HepG2 (cell line): ENCODE data around the gene STMN1. TPM values are rescaled to one million over a fixed set of nuclear protein-coding genes. Genes with fewer than 3 reads are reported as not detected.

ENCODE experiments used
- EEA1 ChIP-seq: sonication (generic); formaldehyde crosslinking; IDR thresholded peaks from 2 replicates; pipeline ENCODE4 v1.5.1; 2020; ENCODE audit warnings: mild to moderate bottlenecking, missing genetic modification reagents, borderline replicate concordance
- GLMP ChIP-seq: sonication (generic); formaldehyde crosslinking; IDR thresholded peaks from 2 replicates; pipeline ENCODE4 v1.9.0; 2021; ENCODE audit warnings: missing genetic modification reagents, mild to moderate bottlenecking, borderline replicate concordance
- MAFF ChIP-seq: IDR thresholded peaks from 2 replicates; pipeline ENCODE4 v1.6.1; 2011; ENCODE audit warnings: low read depth, low read length, improper control_type of control experiment
- MBNL3 ChIP-seq: fragments of 250-450 bp; sonication (Bioruptor Pico); conservative IDR thresholded peaks from 2 replicates; pipeline ENCODE4 v1.8.0; 2022; ENCODE audit warnings: mild to moderate bottlenecking, inconsistent platforms
- NBN ChIP-seq: fragments of 450-650 bp; conservative IDR thresholded peaks from 2 replicates; pipeline ENCODE4 v1.6.1; 2017
- PCBP2 ChIP-seq: fragments of 200-400 bp; formaldehyde crosslinking; optimal IDR thresholded peaks from 2 replicates; pipeline ENCODE3; 2018; ENCODE audit warnings: low read length, low read depth; ENCODE audit not compliant: poor library complexity, severe bottlenecking
- POLR2A ChIP-seq, 2 experiments: IDR thresholded peaks; 2 replicates each; pipeline ENCODE4 v1.6.1; 2011; ENCODE audit warnings: low read depth in 2 of 2, low read length in 2 of 2, mild to moderate bottlenecking in 1 of 2, moderate library complexity in 1 of 2; ENCODE audit not compliant: insufficient read depth in 1 of 2
- RARA ChIP-seq: IDR thresholded peaks from 2 replicates; pipeline ENCODE4 v1.6.1; 2016; ENCODE audit warnings: missing genetic modification reagents, missing compliant biosample characterization
- RCOR2 ChIP-seq: IDR thresholded peaks from 2 replicates; pipeline ENCODE4 v1.6.1; 2016; ENCODE audit warnings: missing biosample characterization, missing genetic modification reagents
- SETDB1 ChIP-seq: sonication (generic); formaldehyde crosslinking; IDR thresholded peaks from 2 replicates; pipeline ENCODE4 v1.5.1; 2020; ENCODE audit warnings: missing genetic modification reagents, mild to moderate bottlenecking, borderline replicate concordance
- SIX4 ChIP-seq: sonication (generic); formaldehyde crosslinking; IDR thresholded peaks from 2 replicates; pipeline ENCODE4 v1.4.0; 2020; ENCODE audit warnings: missing genetic modification reagents
- TEAD3 ChIP-seq: optimal IDR thresholded peaks from 2 replicates; pipeline ENCODE3; 2016; ENCODE audit warnings: borderline replicate concordance
- TRAFD1 ChIP-seq: sonication (generic); formaldehyde crosslinking; IDR thresholded peaks from 2 replicates; pipeline ENCODE4 v1.5.1; 2020; ENCODE audit warnings: missing genetic modification reagents, mild to moderate bottlenecking, borderline replicate concordance
- ZBTB26 ChIP-seq: IDR thresholded peaks from 2 replicates; pipeline ENCODE4 v1.6.1; 2016; ENCODE audit warnings: missing compliant biosample characterization, missing genetic modification reagents, borderline replicate concordance
- ZC3H13 ChIP-seq: sonication (generic); formaldehyde crosslinking; IDR thresholded peaks from 2 replicates; pipeline ENCODE4 v1.8.1; 2023; ENCODE audit warnings: mild to moderate bottlenecking, missing genetic modification reagents, moderate library complexity
- ZFAT ChIP-seq: sonication (generic); formaldehyde crosslinking; conservative IDR thresholded peaks from 2 replicates; pipeline ENCODE4 v1.8.1; 2023; ENCODE audit warnings: missing genetic modification reagents, inconsistent platforms
- ZFX ChIP-seq: sonication (generic); formaldehyde crosslinking; IDR thresholded peaks from 2 replicates; pipeline ENCODE4 v1.4.0; 2020; ENCODE audit warnings: mild to moderate bottlenecking, low read depth, missing genetic modification reagents, moderate library complexity
- ZNF101 ChIP-seq: sonication (generic); formaldehyde crosslinking; IDR thresholded peaks from 2 replicates; pipeline ENCODE4 v1.4.0; 2020; ENCODE audit warnings: mild to moderate bottlenecking, low read depth, missing genetic modification reagents, borderline replicate concordance
- ZNF33B ChIP-seq: sonication (generic); formaldehyde crosslinking; IDR thresholded peaks from 2 replicates; pipeline ENCODE4 v1.5.1; 2020; ENCODE audit warnings: mild to moderate bottlenecking, missing genetic modification reagents
- ZNF564 ChIP-seq: sonication (generic); formaldehyde crosslinking; IDR thresholded peaks from 2 replicates; pipeline ENCODE4 v1.8.1; 2023; ENCODE audit warnings: mild to moderate bottlenecking, missing genetic modification reagents
- ZNF589 ChIP-seq: sonication (generic); formaldehyde crosslinking; conservative IDR thresholded peaks from 2 replicates; pipeline ENCODE4 v1.8.0; 2022; ENCODE audit warnings: mild to moderate bottlenecking, moderate library complexity, missing genetic modification reagents
- ZNF720 ChIP-seq: sonication (generic); formaldehyde crosslinking; IDR thresholded peaks from 2 replicates; pipeline ENCODE4 v1.4.0; 2020; ENCODE audit warnings: missing genetic modification reagents
- ZNF724P ChIP-seq: sonication (generic); formaldehyde crosslinking; IDR thresholded peaks from 2 replicates; pipeline ENCODE4 v1.8.0; 2022; ENCODE audit warnings: missing genetic modification reagents, borderline replicate concordance
- ZNF75D ChIP-seq: sonication (generic); formaldehyde crosslinking; IDR thresholded peaks from 2 replicates; pipeline ENCODE4 v1.8.1; 2023; ENCODE audit warnings: missing genetic modification reagents, mild to moderate bottlenecking, borderline replicate concordance
- ZNF776 ChIP-seq: sonication (generic); formaldehyde crosslinking; IDR thresholded peaks from 2 replicates; pipeline ENCODE4 v1.4.0; 2020; ENCODE audit warnings: mild to moderate bottlenecking, missing genetic modification reagents
- polyA plus RNA-seq, 8 experiments: library from polyadenylated mRNA; depleted of rRNA in 3 of 8; stranded (reverse) in 7 of 8; unstranded in 1 of 8; fragments of >200 nt; fragmentation: Illumina TruSeq in 4 of 8; extraction: Trizol in 4 of 8; gene quantifications; 2 replicates each; pipeline versions ENCODE4 v1.2.1 to v1.2.3, GENCODE V29; 2011 to 2016; ENCODE audit warnings: low read depth in 4 of 8, missing spikeins in 1 of 8, mixed read lengths in 1 of 8; ENCODE audit not compliant: insufficient read depth in 1 of 8
- total RNA-seq, 5 experiments: library from RNA; depleted of rRNA; stranded (reverse); fragments of >200 nt; fragmentation: Illumina TruSeq; extraction: Trizol; gene quantifications; 2 replicates each; pipeline ENCODE4 v1.2.3, GENCODE V29; 2016; ENCODE audit warnings: low read depth in 1 of 5
- TF ChIP-seq, protein P1 (sequence below): sonication (generic); formaldehyde crosslinking; IDR thresholded peaks from 2 replicates; pipeline ENCODE4 v1.5.0; 2020; ENCODE audit warnings: missing genetic modification reagents

STMN1 gene
- total and polyA plus RNA-seq, 2 of the 13 experiments (the other 11 are each of a cell fraction or from before 2014, with no cell fraction given): 45.9 to 409 TPM

DNA sequence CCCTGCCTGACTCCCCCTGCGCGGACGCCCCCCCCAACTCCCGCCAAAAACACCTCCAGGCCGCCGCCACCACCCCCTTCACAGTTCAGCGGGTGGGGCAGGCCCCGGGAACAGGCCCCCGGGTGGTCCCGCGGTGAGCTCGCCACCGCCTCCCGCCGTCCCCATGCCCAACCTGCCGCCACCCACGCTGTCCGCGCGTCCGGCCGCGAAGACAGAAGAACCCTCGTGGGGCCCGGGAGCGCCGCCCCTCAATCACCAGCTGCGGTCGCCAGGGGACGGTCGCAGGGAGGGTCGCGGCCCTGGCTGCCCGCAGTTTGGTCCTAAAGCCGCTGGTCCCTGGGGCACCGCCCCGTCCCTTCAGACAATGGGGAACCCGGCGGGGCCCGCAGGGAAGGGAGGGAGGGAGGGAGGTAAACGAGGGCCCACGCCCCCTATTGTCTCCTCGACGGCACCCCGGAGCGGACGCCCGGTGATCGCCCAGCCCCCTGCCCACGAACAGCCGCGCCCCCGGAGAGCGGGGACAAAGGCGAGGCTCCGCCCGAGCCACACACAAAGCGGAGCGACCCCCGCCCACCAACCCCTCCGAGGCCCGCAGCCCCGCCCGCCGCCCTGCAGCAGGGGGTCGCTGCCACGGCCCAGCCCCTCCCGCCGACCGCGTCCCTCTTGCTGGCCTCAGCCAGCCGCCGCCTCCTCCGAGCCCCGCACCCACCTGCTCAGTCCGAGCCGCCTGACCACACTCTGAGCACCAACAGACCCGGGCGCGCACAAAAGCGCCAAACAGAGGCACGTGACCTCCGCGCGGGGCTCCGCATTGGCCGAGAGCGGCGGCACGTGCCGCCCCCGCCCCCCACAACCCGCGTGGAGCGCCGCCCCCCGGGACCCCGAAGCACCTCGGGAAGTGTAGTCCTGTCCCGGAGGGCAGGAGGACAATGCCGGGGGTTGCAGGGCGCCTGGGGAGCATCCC, at the start of gene STMN1 (continued):
- no peak for TF ChIP-seq ZC3H13
- TF ChIP-seq SIX4 (CRISPR knock-in tag): no peak
- no peak for TF ChIP-seq RARA (CRISPR knock-in tag)
- TF ChIP-seq TEAD3 (CRISPR knock-in tag): no peak
- TF ChIP-seq MAFF: no peak
- 0 out of 2 replicates have a peak, but pooled peaks have one; percentile 65 for TF ChIP-seq ZNF724P (CRISPR knock-in tag)
- no peak; the same call in 1 of the 2 replicates for TF ChIP-seq ZNF564 (CRISPR knock-in tag)
- TF ChIP-seq ZNF589 (CRISPR knock-in tag): peak; percentile 49
- no peak for TF ChIP-seq PCBP2
- no peak for TF ChIP-seq ZNF101 (CRISPR knock-in tag)
- TF ChIP-seq POLR2A (IDR thresholded peaks at IDR 0.05; ENCODE audit: insufficient read depth in 1 of 2, low read depth in 2 of 2, low read length in 2 of 2): peak; percentile 89 to 98
- TF ChIP-seq MBNL3: no peak
- no peak for TF ChIP-seq SETDB1
- no peak for TF ChIP-seq ZNF33B (CRISPR knock-in tag)
- peak; percentile 49 for TF ChIP-seq ZFX (CRISPR knock-in tag)
- no peak for TF ChIP-seq ZFAT (CRISPR knock-in tag)
- TF ChIP-seq EEA1 (CRISPR knock-in tag): no peak
- TF ChIP-seq ZNF720 (CRISPR knock-in tag): no peak
- no peak for TF ChIP-seq ZBTB26
- TF ChIP-seq TRAFD1 (CRISPR knock-in tag): no peak
- no peak for TF ChIP-seq RCOR2 (CRISPR knock-in tag)
- no peak for TF ChIP-seq ZNF75D (CRISPR knock-in tag)
- peak; percentile 38; the same call in 1 of the 2 replicates for TF ChIP-seq ZNF776
- TF ChIP-seq, protein P1, sequence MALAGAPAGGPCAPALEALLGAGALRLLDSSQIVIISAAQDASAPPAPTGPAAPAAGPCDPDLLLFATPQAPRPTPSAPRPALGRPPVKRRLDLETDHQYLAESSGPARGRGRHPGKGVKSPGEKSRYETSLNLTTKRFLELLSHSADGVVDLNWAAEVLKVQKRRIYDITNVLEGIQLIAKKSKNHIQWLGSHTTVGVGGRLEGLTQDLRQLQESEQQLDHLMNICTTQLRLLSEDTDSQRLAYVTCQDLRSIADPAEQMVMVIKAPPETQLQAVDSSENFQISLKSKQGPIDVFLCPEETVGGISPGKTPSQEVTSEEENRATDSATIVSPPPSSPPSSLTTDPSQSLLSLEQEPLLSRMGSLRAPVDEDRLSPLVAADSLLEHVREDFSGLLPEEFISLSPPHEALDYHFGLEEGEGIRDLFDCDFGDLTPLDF (CRISPR knock-in tag): peak; percentile 76
- TF ChIP-seq NBN: no peak
- no peak for TF ChIP-seq GLMP (CRISPR knock-in tag)
